Activated CD8-positive, alpha-beta memory T cell treated with anti-CD3 and anti-CD28 coated beads for 24 hours (primary cell): Measurements from ENCODE around the gene RPS15A.
A peak's percentile ranks its signal among the peaks of the same experiment; 100 is the strongest.

ENCODE experiments used
- DNase-seq: peaks from one replicate; pipeline ENCODE4 v3.0.0-alpha.2; 2020

The RPS15A gene

DNA sequence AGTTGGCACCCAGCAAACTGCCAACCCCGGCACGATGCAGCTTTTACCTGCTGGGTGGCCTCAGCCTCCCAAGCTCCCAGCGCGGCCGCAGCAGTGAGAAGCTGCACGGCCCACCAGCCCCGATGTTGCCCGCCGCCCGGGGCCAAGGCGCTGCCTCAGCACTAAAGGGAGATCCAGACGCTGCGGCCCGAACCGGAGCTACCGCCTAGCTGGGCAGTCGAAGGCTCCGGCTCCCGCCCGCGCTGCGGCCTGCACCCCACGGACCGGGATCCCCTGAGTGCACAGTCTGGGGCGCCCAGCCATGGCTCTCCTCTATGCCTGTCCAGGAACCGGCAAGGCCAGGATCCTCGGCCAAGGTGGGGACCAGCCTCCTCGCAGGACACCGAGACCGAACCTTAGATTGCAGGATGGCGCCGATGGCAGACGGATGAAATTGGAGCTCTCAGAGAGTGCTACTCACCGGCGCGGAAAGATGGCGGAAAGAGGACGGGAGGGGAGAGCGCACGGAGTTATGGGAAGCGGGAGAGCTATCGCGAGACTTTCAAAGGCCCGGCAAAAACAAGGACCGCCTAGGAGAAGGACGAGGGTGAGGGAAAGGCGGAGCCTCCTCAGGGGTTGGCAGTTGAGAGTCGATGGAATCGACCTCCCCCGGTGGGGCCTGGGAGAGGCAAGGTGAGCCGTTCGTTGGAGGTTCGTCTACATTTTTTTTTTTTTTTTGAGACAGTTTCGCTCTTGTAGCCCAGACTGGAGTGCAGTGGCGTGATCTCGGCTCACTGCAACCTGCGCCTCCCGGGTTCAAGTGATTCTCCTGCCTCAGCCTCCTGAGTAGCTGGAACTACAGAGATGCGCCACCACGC lies at the start of gene RPS15A:
Gene RPS15A (minus strand): TSS at position 485 of the 857 bp plus-strand sequence. CDS start 1,221 bp downstream, outside the sequence.
- peak; percentile 95 for DNase-seq

- DNase-seq, result no peak
Observed at GRCh38 chr16:18839555-18839954, 49.4 kb upstream of the RPS15A start.

GRCh38 chr16:18836702-18837101 lies 46.6 kb upstream of the RPS15A start:
- no peak for DNase-seq

GRCh38 chr16:18834864-18835263 lies 44.7 kb upstream of the RPS15A start:
- no peak for DNase-seq

DNA sequence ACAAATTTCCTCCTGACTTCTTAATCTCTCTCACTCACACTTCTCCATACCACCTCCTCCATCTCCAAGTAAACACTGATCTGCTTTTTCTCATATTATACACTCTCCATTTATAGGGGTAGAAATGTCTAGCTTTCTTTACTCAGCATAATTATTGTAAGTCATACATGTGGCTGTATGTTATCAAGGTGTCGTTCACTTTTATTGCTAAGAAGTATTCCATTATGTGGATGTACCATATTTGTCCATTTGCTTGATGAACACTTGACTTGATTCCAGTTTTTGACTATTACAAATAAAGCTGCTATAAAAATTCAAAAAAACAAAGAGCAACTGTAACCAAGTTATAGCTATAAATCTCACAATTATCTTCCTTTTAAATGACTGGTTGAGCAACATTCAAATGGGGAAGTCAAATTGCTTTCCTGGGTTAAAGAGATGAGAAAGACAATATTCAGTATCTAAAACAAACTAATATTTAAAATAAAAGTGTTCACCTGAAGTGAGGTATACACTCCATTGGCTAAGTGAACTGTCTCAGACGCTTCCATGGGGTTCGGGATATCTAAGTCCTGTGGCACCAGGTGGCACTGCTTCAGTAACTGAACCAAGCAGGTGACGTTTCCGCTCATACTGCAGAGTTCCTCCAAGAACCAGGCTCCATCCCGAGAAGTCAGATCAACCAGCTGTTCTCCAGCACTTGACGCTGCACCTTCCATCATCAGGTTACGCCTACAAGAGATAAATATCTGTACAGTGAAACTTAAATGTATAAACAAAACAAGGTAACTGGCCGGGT lies 43.8 kb upstream of the RPS15A start:
- no peak for DNase-seq

GRCh38 chr16:18832613-18833012 lies 42.5 kb upstream of the RPS15A start:
- no peak for DNase-seq

DNA sequence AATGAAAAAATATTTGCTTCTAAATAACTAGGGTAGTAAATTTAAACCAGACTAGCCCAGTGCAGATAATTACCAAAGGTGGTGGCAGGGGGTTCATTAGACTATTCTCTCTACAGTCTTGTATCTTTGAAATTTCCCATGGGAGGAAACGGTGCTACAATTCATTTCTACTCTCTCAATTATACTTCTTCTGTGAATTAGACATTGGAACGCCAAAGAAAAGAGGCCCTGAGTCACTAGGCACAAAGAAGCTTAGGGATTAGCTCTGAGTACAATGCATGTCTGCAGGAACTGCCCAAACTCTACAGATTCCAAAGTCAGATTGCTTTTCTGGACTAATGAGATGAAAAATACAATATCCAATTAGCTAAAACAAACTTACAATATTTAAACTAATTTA lies 41.9 kb upstream of the RPS15A start:
- DNase-seq, result no peak

GRCh38 chr16:18829251-18829650 lies 39.1 kb upstream of the RPS15A start:
- DNase-seq, result no peak

GRCh38 chr16:18827890-18828289 lies 37.8 kb upstream of the RPS15A start:
- no peak for DNase-seq

DNA sequence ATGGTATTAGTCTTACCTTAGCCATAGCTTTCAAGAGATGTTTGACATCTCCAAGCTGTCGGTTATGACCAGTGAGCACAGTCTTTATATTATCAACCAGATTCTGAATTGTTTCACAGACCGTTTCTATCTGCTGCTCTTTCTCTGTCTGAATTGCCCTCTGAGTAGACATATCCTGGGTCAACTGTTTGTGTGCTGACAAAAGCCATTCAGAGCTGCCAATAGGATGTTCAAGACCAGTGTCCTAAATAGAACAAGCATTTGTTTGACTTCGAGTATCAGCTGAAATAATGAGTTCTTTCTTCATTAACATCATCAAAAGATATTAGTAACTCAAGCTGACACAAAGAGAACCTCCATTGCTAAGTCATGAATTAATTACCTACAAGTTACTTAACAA lies 26.2 kb upstream of the RPS15A start:
- no peak for DNase-seq

DNA sequence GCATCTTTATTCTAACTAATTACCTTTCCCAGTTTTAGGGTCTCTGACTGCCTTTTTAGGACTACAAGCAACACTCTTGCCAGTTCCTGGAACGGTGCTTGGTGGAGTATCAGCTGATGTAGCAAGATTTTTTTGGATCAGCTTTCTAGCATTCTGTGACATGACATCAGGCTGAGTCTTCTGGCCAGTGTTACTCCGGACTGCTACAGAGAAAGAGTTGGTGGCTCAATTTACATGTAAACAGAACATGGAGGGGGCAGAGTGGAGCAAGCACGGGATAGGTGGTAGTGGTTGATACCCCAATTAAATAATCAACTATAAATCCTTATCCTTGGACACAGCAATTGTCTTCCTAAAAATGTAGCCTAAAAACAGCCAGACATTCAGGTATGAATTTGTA lies 21.8 kb upstream of the RPS15A start:
- no peak for DNase-seq

DNA sequence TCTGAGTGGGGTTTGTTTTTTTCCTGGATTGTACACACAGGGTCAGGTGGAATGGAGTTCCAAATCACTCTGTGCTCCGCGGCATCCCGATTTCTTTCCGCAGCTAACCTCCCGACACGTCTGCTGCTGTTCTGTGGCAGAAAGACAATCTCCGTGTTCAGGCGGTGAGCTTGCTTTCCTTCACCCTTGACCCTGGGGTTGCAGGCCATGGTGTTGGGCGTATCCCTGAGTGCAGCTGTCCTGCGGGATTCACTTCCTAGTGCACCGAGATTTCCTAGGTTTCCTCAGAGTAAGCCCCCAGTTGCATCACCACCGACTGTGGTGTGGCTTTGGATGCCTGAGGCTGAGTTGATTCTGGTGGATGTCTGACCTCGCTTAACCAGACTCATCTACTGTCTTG lies 19.0 kb upstream of the RPS15A start:
- DNase-seq, result no peak

GRCh38 chr16:18805257-18805773 lies 15.2 kb upstream of the RPS15A start:
- DNase-seq, result no peak

DNA sequence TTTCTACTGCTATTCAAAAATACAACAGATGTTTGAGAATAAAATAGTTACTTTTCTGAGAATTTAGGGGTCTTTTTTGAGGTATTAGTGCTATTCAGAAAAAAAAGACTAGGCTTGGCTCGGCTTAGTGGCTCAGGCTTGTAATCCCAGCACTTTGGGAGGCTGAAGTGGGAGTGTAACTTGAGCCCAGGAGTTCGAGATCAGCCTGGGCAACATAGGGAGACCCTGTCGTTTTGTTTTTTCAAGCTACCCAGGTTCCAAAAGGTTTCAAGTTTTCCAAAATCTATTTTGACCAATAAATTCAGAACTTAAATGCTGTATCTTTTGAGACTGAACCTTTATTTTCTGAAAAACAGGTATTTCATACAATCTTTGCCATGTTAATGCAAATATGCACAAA lies 14.4 kb upstream of the RPS15A start:
- DNase-seq, result no peak

- DNase-seq, result no peak
Observed at GRCh38 chr16:18803569-18804462, 13.7 kb upstream of the RPS15A start.

DNA sequence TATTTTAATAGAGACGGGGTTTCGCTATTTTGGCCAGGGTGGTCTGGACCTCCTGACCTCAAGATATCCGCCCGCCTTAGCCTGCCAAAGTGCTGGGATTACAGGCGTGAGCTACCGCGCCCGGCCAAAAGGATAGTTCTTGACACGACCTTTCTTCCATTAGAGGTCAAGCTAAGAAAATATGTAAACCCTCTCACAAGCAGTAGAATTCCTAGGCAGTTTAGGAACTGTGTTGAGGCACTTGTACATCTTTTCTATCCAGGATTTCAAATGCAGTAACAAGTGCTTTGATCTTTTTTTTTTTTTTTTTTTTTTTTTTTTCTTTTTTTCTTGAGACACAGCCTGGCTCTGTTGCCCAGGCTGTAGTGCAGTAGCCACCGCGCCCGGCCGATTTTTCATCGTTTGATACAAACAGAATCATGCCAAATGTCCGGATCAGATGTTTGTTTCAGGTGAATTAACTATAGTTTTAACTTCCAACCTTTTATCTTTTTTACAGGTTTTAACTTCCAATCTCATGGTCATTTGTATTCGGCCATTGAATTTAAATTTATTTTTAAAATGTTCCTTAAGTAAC lies 12.7 kb upstream of the RPS15A start:
- no peak for DNase-seq

DNA sequence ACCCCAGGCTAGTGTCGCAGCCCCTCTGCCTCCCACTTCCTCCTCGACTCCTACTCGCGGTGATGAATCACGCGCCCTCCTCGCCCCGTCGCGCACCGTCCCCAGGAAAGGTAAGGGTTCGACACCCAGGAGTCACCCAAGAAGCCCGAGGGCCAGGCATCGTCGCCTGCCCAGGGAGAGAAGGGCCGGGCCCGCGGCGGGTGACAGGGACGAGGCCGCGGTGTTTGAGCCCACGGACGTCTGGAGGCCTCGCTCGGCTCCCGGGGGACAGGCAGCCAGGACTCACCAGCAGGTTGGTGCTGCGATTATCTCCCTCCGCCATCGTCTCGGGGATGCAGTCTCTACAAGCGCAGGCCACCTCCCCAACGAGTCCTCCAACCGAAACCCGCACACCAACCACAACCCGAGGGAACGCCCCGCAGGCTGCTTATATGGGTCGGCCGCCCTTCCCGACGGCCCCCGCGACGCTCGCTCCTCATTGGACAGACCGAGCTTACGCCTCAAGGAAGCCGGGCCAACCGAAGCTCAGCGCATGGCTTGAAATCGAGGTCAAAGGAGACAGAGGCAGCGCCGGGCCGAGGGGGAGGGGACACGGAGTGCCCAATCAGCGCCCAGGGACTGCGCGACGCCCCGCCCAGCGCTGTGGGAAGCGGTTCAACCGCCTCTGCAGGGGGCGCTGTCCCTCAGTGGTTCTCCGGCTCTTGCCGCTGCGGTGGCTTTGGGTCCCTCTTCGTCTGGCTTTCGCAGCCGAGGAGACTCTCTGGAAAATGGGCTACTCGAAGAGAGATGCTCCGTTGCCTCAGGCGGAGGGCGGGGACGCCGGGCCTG lies 11.2 kb upstream of the RPS15A start, which contains the start of gene ARL6IP1:
Gene ARL6IP1 (minus strand): TSS at position 405 of the 828 bp plus-strand sequence. CDS start 83 bp downstream, at position 322.
- peak; percentile 98 for DNase-seq

DNA sequence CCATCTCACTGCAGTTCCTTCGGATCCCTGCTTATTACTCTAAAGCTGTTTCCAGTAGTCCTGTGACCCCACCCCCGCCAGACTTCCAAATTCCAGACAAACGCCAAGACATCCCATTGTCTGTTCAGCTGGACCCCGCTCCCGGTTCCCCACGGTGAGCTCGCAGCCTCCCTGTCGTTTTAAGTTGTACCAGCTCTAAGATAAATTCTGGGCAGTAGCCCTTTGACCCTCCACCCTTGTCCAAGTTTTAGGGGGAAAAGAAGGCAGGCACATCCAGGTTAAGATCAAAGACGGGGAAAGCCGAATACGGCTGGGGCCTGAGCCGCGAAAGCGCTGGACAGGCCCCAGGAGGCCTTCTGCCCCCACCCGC lies 10.6 kb upstream of the RPS15A start:
- no peak for DNase-seq

- no peak for DNase-seq
Observed at GRCh38 chr16:18800293-18800692, 10.2 kb upstream of the RPS15A start.

- no peak for DNase-seq
Observed at GRCh38 chr16:18799500-18799899, 9.4 kb upstream of the RPS15A start.

GRCh38 chr16:18797746-18798145 lies 7.6 kb upstream of the RPS15A start:
- DNase-seq, result no peak
